HG03571 (cell line): ENCODE measurements around the gene CKB.
"Not testable (repeated sequence)": the region's sequence is repeated elsewhere in the genome, so short reads cannot be mapped to it uniquely, and the experiment has no call there.

Experiments
- ATAC-seq: cut with Tn5 transposase; IDR thresholded peaks from one replicate; pipeline ENCODE4 v1.9.1; 2021; ENCODE audit not compliant: unreplicated experiment

The CKB gene

GRCh38 chr14:103514596-103515421 lies 7.8 kb downstream of the CKB start:
- ATAC-seq = no peak

GRCh38 chr14:103512701-103513611 lies 9.7 kb downstream of the CKB start:
- ATAC-seq = no peak

DNA sequence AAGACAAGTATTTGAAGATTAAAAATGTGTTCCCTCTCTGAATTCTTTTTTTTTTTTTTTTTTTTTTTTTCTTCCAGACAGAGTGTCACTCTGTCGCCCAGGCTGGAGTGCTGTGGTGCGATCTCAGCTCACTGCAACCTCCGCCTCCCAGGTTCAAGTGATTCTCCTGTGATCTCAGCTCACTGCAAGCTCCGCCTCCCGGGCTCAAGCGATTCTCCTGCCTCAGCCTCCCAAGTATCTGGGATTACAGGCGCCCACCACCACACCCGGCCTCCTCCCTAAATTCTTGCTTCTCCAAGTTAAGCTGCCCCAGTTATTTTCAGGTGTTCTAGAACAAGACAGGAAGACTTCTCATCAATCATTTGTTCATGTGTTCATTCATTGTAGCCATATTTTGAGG lies 10.4 kb downstream of the CKB start:
- ATAC-seq = not testable (repeated sequence)

GRCh38 chr14:103510724-103511693 lies 11.6 kb downstream of the CKB start:
- ATAC-seq = no peak

DNA sequence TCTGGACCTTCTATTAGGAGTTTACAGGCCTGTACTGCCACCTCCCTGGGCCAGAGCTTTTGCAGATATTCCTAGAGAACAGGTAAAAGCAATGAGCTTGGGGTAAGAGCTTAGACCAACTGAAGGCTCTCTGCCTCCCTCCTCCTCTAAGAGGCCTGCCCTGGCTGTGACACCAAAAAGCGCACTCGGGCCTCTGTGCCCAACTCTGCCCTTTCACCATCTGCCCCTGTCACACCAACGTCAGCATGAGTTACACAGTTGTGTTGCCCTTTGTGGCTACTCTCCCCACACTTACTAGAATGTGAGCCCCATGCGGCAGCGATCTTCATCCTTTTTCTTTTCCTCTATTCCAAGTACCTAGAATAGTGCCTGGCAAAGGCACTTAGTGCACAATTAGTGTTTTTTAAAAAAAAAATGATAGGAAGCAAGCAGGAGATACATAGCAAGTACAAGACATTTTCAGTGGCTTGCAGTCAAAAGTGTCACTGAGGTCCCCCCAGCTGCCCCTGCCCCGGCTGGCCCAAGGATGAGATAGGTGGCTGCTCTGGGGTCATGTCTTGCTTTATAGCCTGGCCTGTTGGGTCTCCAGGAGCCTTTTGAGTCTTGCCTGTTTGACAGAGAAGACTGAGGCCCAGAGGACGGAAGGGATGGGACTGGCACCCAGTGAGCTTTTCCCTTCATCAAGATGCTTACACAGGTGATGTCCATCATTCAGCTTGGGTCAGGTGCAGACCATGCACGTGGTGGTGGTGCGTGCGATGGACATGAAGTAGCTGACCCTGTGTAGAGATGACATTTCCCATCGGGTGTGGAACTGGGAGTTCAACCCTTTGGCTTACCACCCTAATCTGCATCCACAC lies 12.5 kb downstream of the CKB start:
- no peak for ATAC-seq

- ATAC-seq = no peak
Observed at GRCh38 chr14:103508521-103509329, 13.9 kb downstream of the CKB start.

- no peak for ATAC-seq
Observed at GRCh38 chr14:103507751-103508150, 14.9 kb downstream of the CKB start.

DNA sequence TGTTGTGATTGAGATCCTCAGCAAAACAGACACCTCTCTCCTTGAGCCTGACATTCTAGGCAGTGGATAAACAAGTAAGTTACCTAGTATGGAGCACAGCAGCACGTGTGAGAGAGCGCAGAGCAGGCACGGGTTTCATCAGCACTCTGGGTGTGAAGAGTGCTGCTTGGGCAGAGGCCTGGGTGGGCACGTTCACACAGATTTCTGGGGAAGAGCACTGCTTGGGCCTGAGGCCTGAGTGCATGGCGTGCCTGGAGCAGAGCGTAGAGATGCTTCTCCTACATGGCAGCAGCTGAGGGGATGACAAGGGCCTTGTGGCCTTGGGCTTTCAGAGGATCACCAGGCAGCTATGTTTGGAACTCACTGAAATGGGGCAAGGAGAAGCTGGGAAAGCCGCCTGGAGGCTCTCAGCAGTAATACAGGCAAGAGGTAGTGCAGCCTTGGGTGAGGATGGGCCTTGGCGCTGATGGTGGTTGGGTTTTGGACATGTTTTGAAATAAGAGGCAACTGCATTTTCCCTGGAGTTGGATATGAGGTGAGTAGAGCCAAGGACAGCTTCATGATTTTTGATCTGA lies 17.6 kb downstream of the CKB start:
- no peak for ATAC-seq

DNA sequence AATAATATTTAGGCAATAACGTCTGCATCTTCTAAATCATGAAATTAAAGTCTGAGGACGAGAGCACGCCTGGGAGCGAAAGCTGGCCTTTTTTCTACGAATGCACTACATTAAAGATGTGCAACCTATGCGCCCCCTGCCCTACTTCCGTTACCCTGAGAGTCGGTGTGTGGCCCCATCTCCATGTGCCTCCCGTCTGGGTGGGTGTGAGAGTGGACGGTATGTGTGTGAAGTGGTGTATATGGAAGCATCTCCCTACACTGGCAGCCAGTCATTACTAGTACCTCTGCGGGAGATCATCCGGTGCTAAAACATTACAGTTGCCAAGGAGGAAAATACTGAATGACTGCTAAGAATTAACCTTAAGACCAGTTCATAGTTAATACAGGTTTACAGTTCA lies 19.3 kb downstream of the CKB start:
- no peak for ATAC-seq

GRCh38 chr14:103502877-103503276 lies 19.8 kb downstream of the CKB start:
- ATAC-seq = no peak

GRCh38 chr14:103501921-103502669 lies 20.5 kb downstream of the CKB start:
- no peak for ATAC-seq

DNA sequence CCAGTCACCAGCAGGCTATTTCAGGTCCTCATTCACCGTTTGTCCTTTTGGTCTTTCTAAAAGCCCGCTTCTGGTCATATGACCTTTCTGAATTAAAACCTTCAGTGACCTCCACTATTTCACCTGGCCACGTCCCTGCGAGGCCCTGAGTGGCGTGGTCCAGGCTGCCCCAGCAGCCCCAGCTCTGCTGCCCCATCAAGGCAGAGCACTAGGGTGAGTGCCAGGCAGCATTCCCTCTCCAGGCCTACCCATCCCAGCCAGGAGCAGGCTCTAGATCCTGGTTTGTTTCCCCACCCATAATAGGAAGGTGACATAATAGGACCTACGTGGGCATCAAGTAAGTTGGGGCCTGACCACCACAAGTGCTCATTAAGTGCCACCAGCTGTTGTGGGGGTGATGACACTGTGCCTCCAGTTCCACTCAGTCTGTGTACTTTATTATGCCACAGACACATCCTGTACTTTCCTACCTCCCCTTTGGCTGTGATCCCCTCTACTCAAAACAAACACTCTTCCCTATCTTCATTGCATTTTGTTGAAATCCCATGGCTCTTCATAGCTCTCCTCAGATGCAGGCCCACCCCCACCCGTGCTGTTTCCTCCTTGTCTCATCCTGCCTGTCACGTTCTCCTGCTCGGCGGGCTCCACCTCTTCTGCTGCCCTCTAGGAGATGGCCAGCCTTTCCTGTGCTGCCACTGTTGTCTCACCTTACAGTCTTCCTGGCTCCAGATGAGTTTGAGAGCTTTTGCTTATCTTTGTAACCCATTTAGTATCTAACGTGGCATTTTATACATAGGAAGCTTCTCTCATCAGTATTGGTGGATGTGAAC lies 21.4 kb downstream of the CKB start:
- ATAC-seq = no peak

GRCh38 chr14:103500148-103500990 lies 22.3 kb downstream of the CKB start:
- ATAC-seq = no peak

- no peak for ATAC-seq
Observed at GRCh38 chr14:103499709-103500108, 22.9 kb downstream of the CKB start.

- no peak for ATAC-seq
Observed at GRCh38 chr14:103496776-103497175, 25.9 kb downstream of the CKB start.

DNA sequence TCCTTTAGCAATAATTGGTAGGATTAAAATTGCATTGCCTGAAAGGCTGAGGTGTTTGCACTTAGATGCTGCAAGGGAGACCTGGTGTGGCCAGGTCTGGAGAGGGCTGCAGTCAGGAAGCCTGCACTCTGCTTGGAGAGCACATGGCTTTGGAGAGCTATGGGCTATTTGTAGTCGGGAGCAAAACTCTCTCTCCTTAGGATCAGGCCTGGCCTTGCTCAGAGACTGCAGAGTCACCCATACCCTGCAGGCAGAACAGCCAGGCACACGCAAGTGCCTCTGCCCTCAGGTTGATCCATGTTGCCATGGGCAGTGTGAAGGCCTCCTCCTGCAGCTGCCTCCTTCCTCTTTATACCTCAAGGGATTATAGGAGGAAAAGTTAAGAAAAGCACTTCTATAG lies 26.8 kb downstream of the CKB start:
- no peak for ATAC-seq
